Peyer's patch (tissue), 4 donors: ENCODE results near the gene WFDC10A. TPM values are rescaled to one million over a fixed set of nuclear protein-coding genes. Genes with fewer than 3 reads are reported as not detected.
"Not testable (repeated sequence)": the region's sequence is repeated elsewhere in the genome, so short reads cannot be mapped to it uniquely, and the experiment has no call there.

Experiments used
- DNase-seq, 3 donors: peaks; one replicate each; pipeline ENCODE4 v3.0.0-alpha.2; 2017 to 2019
- H3K27ac ChIP-seq, 4 donors: fragments of 200-600 bp; sonication (generic); one replicate each; pipeline ENCODE4 v1.5.1; 2016 to 2019
- H3K27me3 ChIP-seq, 2 donors: fragments of 200-600 bp; sonication (generic); one replicate each; pipeline ENCODE4 v1.5.1; 2019
- H3K36me3 ChIP-seq, 3 donors: fragments of 200-600 bp; sonication (generic); one replicate each; pipeline ENCODE4 v1.5.1; 2016 to 2019
- H3K4me1 ChIP-seq, 4 donors: fragments of 200-600 bp; sonication (generic); one replicate each; pipeline ENCODE4 v1.5.1; 2016 to 2019
- H3K4me3 ChIP-seq, 4 donors: fragments of 200-600 bp; sonication (generic); 1 replicate in 3 of 4; 2 replicates in 1 of 4; pipeline ENCODE4 v1.5.1; 2016 to 2019; ENCODE audit warnings: mild to moderate bottlenecking in 1 of 4
- H3K9me3 ChIP-seq, 4 donors: fragments of 200-600 bp; sonication (generic); one replicate each; pipeline ENCODE4 v1.5.1; 2016 to 2019; ENCODE audit warnings: mild to moderate bottlenecking in 1 of 4
- CTCF ChIP-seq, 6 experiments: fragments of 450-650 bp in 4 of 6; fragments of 200-600 bp in 2 of 6; sonication (generic) in 1 of 6; IDR thresholded peaks; one replicate each; pipeline ENCODE4 v1.5.1; 2017 to 2019; ENCODE audit warnings: antibody characterized with exemption in 6 of 6, mild to moderate bottlenecking in 3 of 6, moderate library complexity in 1 of 6
- POLR2A ChIP-seq, 2 donors: fragments of 450-650 bp; IDR thresholded peaks; one replicate each; pipeline ENCODE4 v1.5.1; 2017; ENCODE audit warnings: antibody characterized with exemption in 2 of 2, mild to moderate bottlenecking in 2 of 2, moderate library complexity in 2 of 2
- total RNA-seq, 4 donors: library from RNA; depleted of rRNA; stranded (reverse); fragments of >200 nt; gene quantifications; one replicate each; pipeline ENCODE4 v1.1.0, GENCODE V29; 2016

WFDC10A gene
- total RNA-seq, 4 donors from 2014 or later: not detected

GRCh38 chr20:45639687-45640086 lies 10.1 kb downstream of the WFDC10A start:
- TF ChIP-seq CTCF (IDR thresholded peaks at IDR 0.05) (no peak), POLR2A (IDR thresholded peaks at IDR 0.05) (no peak)

GRCh38 chr20:45641076-45641475 lies 11.5 kb downstream of the WFDC10A start:
- not testable (repeated sequence) for H3K9me3 ChIP-seq, DNase-seq, H3K4me3 ChIP-seq, H3K4me1 ChIP-seq, H3K27me3 ChIP-seq, H3K36me3 ChIP-seq, H3K27ac ChIP-seq

More at GRCh38 chr20:45639687-45640086, 10.1 kb downstream of the WFDC10A start:
- H3K27ac ChIP-seq: no peak overlapping the region
- H3K4me1 ChIP-seq: no peaks in the 10 kb centered on the region
- H3K36me3 ChIP-seq: no peaks in the 10 kb centered on the region
- DNase-seq: no peak
- H3K4me3 ChIP-seq: no peak overlapping the region
- H3K9me3 ChIP-seq: no peaks in the 10 kb centered on the region
- H3K27me3 ChIP-seq: no peaks in the 10 kb centered on the region

- H3K4me1 ChIP-seq, H3K36me3 ChIP-seq, H3K27me3 ChIP-seq, H3K4me3 ChIP-seq, DNase-seq, H3K9me3 ChIP-seq, H3K27ac ChIP-seq: not testable (repeated sequence)
Observed at GRCh38 chr20:45645869-45646268, 16.3 kb downstream of the WFDC10A start.

GRCh38 chr20:45646875-45647274 lies 17.3 kb downstream of the WFDC10A start:
- no peak overlapping the region for H3K27ac ChIP-seq
- no peaks in the 10 kb centered on the region for H3K9me3 ChIP-seq
- H3K4me3 ChIP-seq: no peak overlapping the region
- no peaks in the 10 kb centered on the region for H3K36me3 ChIP-seq
- H3K27me3 ChIP-seq: no peaks in the 10 kb centered on the region
- H3K4me1 ChIP-seq: no peaks in the 10 kb centered on the region
- DNase-seq: no peak
- no peak for TF ChIP-seq CTCF (IDR thresholded peaks at IDR 0.05)
- no peak for TF ChIP-seq POLR2A (IDR thresholded peaks at IDR 0.05)

- Histone ChIP-seq H3K4me1 (no peaks in the 10 kb centered on the region), H3K27me3 (no peaks in the 10 kb centered on the region), H3K36me3 (no peaks in the 10 kb centered on the region), H3K27ac (no peak overlapping the region), H3K9me3 (no peaks in the 10 kb centered on the region), H3K4me3 (no peak overlapping the region)
- no peak for DNase-seq
- TF ChIP-seq CTCF (IDR thresholded peaks at IDR 0.05): no peak
- no peak for TF ChIP-seq POLR2A (IDR thresholded peaks at IDR 0.05)
Observed at GRCh38 chr20:45647441-45648050, 18.0 kb downstream of the WFDC10A start.

GRCh38 chr20:45649312-45649863 lies 19.8 kb downstream of the WFDC10A start:
- no peaks in the 10 kb centered on the region for H3K36me3 ChIP-seq
- TF ChIP-seq CTCF (IDR thresholded peaks at IDR 0.05): no peak
- no peak for TF ChIP-seq POLR2A (IDR thresholded peaks at IDR 0.05)
- H3K27me3 ChIP-seq: no peaks in the 10 kb centered on the region
- H3K4me1 ChIP-seq: no peaks in the 10 kb centered on the region
- no peak overlapping the region for H3K4me3 ChIP-seq
- no peak for DNase-seq
- H3K27ac ChIP-seq: no peak overlapping the region
- no peaks in the 10 kb centered on the region for H3K9me3 ChIP-seq

DNA sequence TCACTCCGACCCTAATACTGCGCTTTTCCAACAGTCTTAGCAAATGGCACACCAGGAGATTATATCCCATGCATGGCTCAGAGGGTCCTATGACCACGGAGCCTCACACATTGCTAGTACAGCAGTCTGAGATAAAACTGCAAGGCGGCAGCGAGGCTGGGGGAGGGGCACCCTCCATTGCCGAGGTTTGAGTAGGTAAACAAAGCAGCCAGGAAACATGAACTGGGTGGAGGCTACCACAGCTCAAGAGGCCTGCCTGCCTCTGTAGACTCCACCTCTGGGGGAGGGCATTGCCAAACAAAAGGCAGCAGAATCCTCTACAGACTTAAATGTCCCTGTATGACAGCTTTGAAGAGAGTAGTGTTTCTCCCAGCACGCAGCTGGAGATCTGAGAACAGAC lies 22.2 kb downstream of the WFDC10A start:
- not testable (repeated sequence) for H3K4me1 ChIP-seq, H3K36me3 ChIP-seq, H3K27ac ChIP-seq, H3K9me3 ChIP-seq, H3K4me3 ChIP-seq, H3K27me3 ChIP-seq, DNase-seq

- not testable (repeated sequence) for H3K4me1 ChIP-seq, H3K27ac ChIP-seq, H3K9me3 ChIP-seq, DNase-seq, H3K27me3 ChIP-seq, H3K4me3 ChIP-seq, H3K36me3 ChIP-seq
Observed at GRCh38 chr20:45657038-45657437, 27.5 kb downstream of the WFDC10A start.
